Omental fat pad (tissue), 4 donors: Measurements from ENCODE around the gene TSHZ3. TPM values are rescaled to one million over a fixed set of nuclear protein-coding genes. Genes with fewer than 3 reads are reported as not detected.

Experiments used
- ATAC-seq: fragments of 150-250 bp; one replicate; pipeline ENCODE4 v1.9.1; 2016; ENCODE audit warnings: mild to moderate bottlenecking, moderate library complexity; ENCODE audit not compliant: low FRiP score
- DNase-seq: peaks from one replicate; pipeline ENCODE4 v3.0.0-alpha.2; 2019; ENCODE audit warnings: low spot score
- CTCF ChIP-seq, 3 donors: fragments of 450-650 bp; IDR thresholded peaks; one replicate each; pipeline ENCODE4 v1.5.1; 2016 to 2017; ENCODE audit warnings: antibody characterized with exemption in 3 of 3, mild to moderate bottlenecking in 3 of 3, moderate library complexity in 2 of 3
- total RNA-seq, 4 donors: library from RNA; depleted of rRNA; stranded (reverse); fragments of >200 nt; gene quantifications; one replicate each; pipeline ENCODE4 v1.1.0, GENCODE V29; 2016

Gene TSHZ3
- total RNA-seq, 4 donors from 2014 or later, result 6.3 to 10.6 (median 10.4) TPM

DNA sequence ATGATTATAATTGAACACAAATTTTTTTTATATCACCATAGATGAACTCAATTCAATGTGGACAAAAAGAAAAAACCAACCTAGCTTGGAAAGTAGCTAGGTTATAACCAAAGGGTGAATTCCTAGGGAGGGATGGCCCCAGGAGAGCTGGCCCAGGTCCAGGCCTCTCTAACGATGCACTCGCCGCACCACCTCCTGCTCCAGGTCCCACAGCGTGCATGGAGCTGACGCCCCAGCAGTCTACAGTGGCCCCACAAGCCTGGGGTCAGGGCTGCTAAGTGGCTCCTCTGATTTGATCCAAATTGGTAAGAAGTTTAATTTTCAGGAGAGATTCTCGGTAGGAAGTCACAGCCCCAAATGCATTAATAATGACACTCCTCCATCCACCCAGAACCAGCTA, 48.8 kb downstream of the TSHZ3 start:
- ATAC-seq (no peak), DNase-seq (no peak)
- no peak for TF ChIP-seq CTCF (IDR thresholded peaks at IDR 0.05)

- no peak for DNase-seq
- TF ChIP-seq CTCF (IDR thresholded peaks at IDR 0.05), result no peak
- ATAC-seq, result no peak
These were observed 49.6 kb downstream of the TSHZ3 start for GRCh38 chr19:31299665-31300064.

GRCh38 chr19:31297991-31298390, 51.2 kb downstream of the TSHZ3 start:
- TF ChIP-seq CTCF (IDR thresholded peaks at IDR 0.05), result no peak
- ATAC-seq, result no peak
- DNase-seq, result no peak

GRCh38 chr19:31296741-31297390, 52.4 kb downstream of the TSHZ3 start:
- ATAC-seq, result no peak
- no peak for DNase-seq
- no peak for TF ChIP-seq CTCF (IDR thresholded peaks at IDR 0.05)

- ATAC-seq, result no peak
- no peak for DNase-seq
- TF ChIP-seq CTCF (IDR thresholded peaks at IDR 0.05), result no peak
These were observed 55.0 kb downstream of the TSHZ3 start for GRCh38 chr19:31294189-31294588.

GRCh38 chr19:31292639-31293185, 56.5 kb downstream of the TSHZ3 start:
- DNase-seq (no peak), ATAC-seq (no peak)
- no peak for TF ChIP-seq CTCF (IDR thresholded peaks at IDR 0.05)

GRCh38 chr19:31290931-31291590, 58.2 kb downstream of the TSHZ3 start:
- DNase-seq (no peak), ATAC-seq (no peak)
- TF ChIP-seq CTCF (IDR thresholded peaks at IDR 0.05), result no peak
